Retinal pigment epithelial cell (primary cell): Measurements from ENCODE around the gene LIPC.

Experiments used
- DNase-seq: peaks from one replicate; pipeline ENCODE4 v3.0.0-alpha.2; 2010; ENCODE audit warnings: low read depth
- H3K4me3 ChIP-seq: 2 replicates; pipeline ENCODE4 v1.5.1; 2011; ENCODE audit warnings: mild to moderate bottlenecking, low read length, control low read depth, moderate library complexity
- TF ChIP-seq, protein P1 (sequence below): conservative IDR thresholded peaks from 2 replicates; pipeline ENCODE4 v1.5.1; 2011; ENCODE audit warnings: low read depth, low read length, control low read depth, inconsistent platforms

The LIPC gene

GRCh38 chr15:58413253-58413652 lies 18.5 kb upstream of the LIPC start:
- TF ChIP-seq, protein P1, sequence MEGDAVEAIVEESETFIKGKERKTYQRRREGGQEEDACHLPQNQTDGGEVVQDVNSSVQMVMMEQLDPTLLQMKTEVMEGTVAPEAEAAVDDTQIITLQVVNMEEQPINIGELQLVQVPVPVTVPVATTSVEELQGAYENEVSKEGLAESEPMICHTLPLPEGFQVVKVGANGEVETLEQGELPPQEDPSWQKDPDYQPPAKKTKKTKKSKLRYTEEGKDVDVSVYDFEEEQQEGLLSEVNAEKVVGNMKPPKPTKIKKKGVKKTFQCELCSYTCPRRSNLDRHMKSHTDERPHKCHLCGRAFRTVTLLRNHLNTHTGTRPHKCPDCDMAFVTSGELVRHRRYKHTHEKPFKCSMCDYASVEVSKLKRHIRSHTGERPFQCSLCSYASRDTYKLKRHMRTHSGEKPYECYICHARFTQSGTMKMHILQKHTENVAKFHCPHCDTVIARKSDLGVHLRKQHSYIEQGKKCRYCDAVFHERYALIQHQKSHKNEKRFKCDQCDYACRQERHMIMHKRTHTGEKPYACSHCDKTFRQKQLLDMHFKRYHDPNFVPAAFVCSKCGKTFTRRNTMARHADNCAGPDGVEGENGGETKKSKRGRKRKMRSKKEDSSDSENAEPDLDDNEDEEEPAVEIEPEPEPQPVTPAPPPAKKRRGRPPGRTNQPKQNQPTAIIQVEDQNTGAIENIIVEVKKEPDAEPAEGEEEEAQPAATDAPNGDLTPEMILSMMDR: no peak
- no peak for DNase-seq
- no peak overlapping the region for H3K4me3 ChIP-seq

DNA sequence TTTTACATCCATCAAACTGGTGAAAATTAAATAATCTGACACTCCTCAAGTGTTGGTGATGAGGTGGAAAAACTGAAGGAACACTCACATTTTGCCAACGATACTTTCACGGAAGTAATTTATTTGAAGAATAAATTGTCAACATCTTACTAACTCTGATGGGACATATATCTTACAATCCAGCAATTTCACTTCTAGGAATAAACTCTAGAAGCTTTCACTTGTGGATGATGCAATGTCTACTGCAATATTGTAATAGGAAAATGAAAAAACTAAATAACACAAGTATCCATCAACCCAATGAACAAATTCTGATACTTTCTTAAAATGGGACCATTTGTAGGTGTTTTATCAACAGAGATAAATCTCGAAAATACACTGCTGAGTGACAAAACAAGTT lies 16.2 kb upstream of the LIPC start:
- TF ChIP-seq, protein P1: no peak

DNA sequence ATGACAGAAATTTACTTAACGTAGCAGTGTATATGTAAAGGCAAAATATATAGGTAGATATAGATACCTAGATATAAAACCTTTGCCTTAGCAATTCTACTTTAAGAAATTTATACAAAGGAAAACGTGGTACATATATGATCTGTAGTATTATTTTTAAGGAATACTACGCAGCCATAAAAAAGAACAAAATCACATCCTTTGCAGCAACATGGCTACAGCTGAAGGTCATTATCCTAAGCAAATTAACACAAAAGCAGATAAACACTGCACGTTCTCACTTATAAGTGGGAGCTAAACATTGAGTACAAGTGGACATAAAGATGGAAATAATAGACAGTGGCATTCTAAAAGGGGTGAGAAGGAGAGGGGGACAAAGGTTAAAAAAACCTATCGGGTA lies 14.8 kb upstream of the LIPC start:
- DNase-seq: no peak
- H3K4me3 ChIP-seq: no peak overlapping the region
- TF ChIP-seq, protein P1: no peak

More for the DNA sequence above, 16.2 kb upstream of the LIPC start:
- no peak overlapping the region for H3K4me3 ChIP-seq
- no peak for DNase-seq

- no peak overlapping the region for H3K4me3 ChIP-seq
- TF ChIP-seq, protein P1: no peak
- DNase-seq: no peak
Observed at GRCh38 chr15:58418135-58418534, 13.7 kb upstream of the LIPC start.

DNA sequence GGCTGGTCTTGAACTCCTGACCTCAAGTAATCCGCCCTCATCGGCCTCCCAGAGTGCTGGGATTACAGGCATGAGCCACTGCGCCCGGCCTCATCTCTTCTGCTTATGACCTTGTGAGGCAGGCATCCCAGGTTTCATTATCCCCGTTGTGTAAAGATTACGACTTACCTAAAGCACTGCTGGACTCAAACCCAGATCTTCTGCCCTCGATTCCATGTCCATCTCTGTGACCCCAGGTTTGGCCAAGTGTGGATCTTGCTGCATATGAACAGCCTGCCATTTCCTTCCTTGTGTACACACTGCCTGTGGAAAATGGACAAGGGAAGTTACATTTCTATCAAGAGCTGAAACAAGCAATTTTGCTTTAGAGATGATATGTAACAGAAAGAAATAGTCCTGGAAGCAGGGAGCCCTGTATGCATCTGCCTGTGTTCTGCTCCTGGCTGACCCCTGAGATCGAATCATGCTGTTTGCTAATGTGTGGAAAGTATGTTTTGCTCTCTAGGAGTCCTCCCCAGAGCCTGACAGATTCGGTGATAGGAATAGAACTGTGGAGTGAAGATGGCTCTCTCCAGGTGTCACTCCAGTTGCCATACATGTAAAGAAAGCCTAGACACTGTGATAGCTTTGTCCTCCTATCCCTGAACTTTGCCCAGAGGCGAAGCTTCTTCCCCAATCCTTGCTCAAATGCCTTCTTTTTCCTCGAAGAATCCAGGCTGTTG lies 11.8 kb upstream of the LIPC start:
- no peak for DNase-seq
- TF ChIP-seq, protein P1: no peak
- no peak overlapping the region for H3K4me3 ChIP-seq

DNA sequence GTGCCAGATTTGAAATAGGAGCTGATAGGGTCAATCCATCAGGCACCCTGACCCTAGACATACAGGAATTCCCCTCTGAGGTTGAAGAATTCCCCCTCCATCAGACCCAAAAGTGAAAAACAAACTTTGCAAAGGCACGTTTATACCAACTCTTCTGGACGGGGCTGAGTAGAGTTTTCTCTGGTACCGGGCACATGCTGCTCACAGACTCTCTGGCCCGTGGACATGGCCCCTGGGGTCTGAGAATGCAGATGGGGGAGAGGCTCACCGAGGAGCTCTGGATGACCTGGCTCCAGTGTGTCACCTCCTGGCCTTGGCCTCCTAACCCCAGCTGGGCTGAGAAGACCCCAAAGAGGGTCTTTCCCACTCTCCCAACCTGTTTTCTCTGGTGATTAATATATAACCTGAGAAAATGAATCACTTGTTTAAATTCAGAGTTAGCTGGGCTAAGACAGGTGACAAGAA lies 11.2 kb upstream of the LIPC start:
- no peak overlapping the region for H3K4me3 ChIP-seq
- DNase-seq: no peak
- TF ChIP-seq, protein P1: no peak

DNA sequence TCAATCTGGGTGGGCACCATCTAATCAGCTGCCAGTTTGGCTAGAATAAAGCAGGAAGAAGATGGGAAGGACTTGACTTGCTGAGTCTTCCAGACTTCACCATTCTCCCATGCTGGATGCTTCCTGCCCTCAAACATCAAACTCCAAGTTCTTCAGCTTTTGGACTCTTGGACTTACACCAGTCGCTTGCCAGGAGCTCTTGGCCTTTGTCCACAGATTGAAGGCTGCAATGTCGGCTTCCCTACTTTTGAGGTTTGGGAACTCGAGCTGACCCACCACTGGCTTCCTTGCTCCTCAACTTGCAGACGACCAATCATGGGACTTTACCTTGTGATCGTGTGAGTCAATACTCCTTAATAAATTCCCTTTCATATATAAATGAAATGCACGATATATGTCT lies 8.6 kb upstream of the LIPC start:
- TF ChIP-seq, protein P1: no peak
- H3K4me3 ChIP-seq: no peak overlapping the region
- no peak for DNase-seq
